Upper lobe of left lung (tissue), 6 donors: ENCODE measurements around the gene MSRB1. TPM values are rescaled to one million over a fixed set of nuclear protein-coding genes. Genes with fewer than 3 reads are reported as not detected.
"Not testable (repeated sequence)": the region's sequence is repeated elsewhere in the genome, so short reads cannot be mapped to it uniquely, and the experiment has no call there.

Source experiments
- ATAC-seq, 2 donors: fragments of 200-7000 bp; cut with Tn5 transposase; one replicate each; pipeline ENCODE4 v1.9.1; 2022; ENCODE audit warnings: mild to moderate bottlenecking in 2 of 2, moderate library complexity in 2 of 2; ENCODE audit not compliant: low FRiP score in 2 of 2
- DNase-seq, 2 donors: peaks; one replicate each; pipeline ENCODE4 v3.0.0-alpha.2; 2019 to 2020
- H3K27ac ChIP-seq, 4 donors: fragments of 200-600 bp; sonication (generic); one replicate each; pipeline ENCODE4 v1.5.1; 2016 to 2019
- H3K27me3 ChIP-seq, 4 donors: fragments of 200-600 bp; sonication (generic); one replicate each; pipeline ENCODE4 v1.5.1; 2017 to 2019
- H3K36me3 ChIP-seq, 4 donors: fragments of 200-600 bp; sonication (generic); one replicate each; pipeline ENCODE4 v1.5.1; 2016 to 2019
- H3K4me1 ChIP-seq, 4 donors: fragments of 200-600 bp; sonication (generic); one replicate each; pipeline ENCODE4 v1.5.1; 2018 to 2019
- H3K4me3 ChIP-seq, 4 donors: fragments of 200-600 bp; sonication (generic); one replicate each; pipeline ENCODE4 v1.5.1; 2017 to 2019; ENCODE audit warnings: mild to moderate bottlenecking in 2 of 4, moderate library complexity in 1 of 4
- H3K9me3 ChIP-seq, 4 donors: fragments of 200-600 bp; sonication (generic); one replicate each; pipeline ENCODE4 v1.5.1; 2018 to 2019
- EP300 ChIP-seq, 4 donors: sonication (generic); formaldehyde crosslinking; IDR thresholded peaks; one replicate each; pipeline ENCODE4 v1.5.1; 2017; ENCODE audit warnings: antibody characterized with exemption in 4 of 4, control low read depth in 2 of 4
- POLR2A ChIP-seq, 4 donors: fragments of 450-650 bp; IDR thresholded peaks; one replicate each; pipeline ENCODE4 v1.5.1; 2016 to 2017; ENCODE audit warnings: antibody characterized with exemption in 4 of 4, mild to moderate bottlenecking in 2 of 4
- POLR2AphosphoS5 ChIP-seq, 2 donors: sonication (generic); formaldehyde crosslinking; IDR thresholded peaks; one replicate each; pipeline ENCODE4 v1.5.1; 2017; ENCODE audit warnings: antibody characterized with exemption in 2 of 2
- WGBS, 2 donors: methylation state at CpG; one replicate each; pipeline ENCODE4 v1.1.5; 2017 to 2018; 5-methylcytosine and 5-hydroxymethylcytosine counted together
- total RNA-seq, 6 donors: library from RNA; depleted of rRNA in 4 of 6; stranded (reverse); fragments of >200 nt in 4 of 6; gene quantifications; one replicate each; pipeline versions ENCODE4 v1.1.0 to v1.2.1, GENCODE V29; 2016 to 2021
- TF ChIP-seq, protein P1 (sequence below), 6 experiments: fragments of 450-650 bp in 4 of 6; fragments of 200-600 bp in 2 of 6; sonication (generic) in 2 of 6; IDR thresholded peaks; one replicate each; pipeline ENCODE4 v1.5.1; 2016 to 2019; ENCODE audit warnings: antibody characterized with exemption in 6 of 6
- donor health status: DM: no; HTN: no; CAD: no; lungs with moderate emphysema.
- donor health status: DM: no; HTN: yes; CAD: no; lungs with severe emphysema.

The MSRB1 gene
- total RNA-seq, 6 donors from 2014 or later = 18.2 to 45.3 (median 31.9) TPM

- H3K4me1 ChIP-seq = peaks cover 13 to 23% (median 16%) of the 10 kb centered on the region in 4 donors
- no peaks in the 10 kb centered on the region for H3K27me3 ChIP-seq
- H3K36me3 ChIP-seq = peaks cover 3 to 44% (median 37%) of the 10 kb centered on the region in 4 donors
- no peak for ATAC-seq
- H3K9me3 ChIP-seq = no peaks in the 10 kb centered on the region
- DNase-seq = peak in 1 of 2 donors; percentile 85
- H3K4me3 ChIP-seq = peak overlapping the region in 3 of 4 donors; percentile 87 to 96 (median 95)
- TF ChIP-seq, protein P1, sequence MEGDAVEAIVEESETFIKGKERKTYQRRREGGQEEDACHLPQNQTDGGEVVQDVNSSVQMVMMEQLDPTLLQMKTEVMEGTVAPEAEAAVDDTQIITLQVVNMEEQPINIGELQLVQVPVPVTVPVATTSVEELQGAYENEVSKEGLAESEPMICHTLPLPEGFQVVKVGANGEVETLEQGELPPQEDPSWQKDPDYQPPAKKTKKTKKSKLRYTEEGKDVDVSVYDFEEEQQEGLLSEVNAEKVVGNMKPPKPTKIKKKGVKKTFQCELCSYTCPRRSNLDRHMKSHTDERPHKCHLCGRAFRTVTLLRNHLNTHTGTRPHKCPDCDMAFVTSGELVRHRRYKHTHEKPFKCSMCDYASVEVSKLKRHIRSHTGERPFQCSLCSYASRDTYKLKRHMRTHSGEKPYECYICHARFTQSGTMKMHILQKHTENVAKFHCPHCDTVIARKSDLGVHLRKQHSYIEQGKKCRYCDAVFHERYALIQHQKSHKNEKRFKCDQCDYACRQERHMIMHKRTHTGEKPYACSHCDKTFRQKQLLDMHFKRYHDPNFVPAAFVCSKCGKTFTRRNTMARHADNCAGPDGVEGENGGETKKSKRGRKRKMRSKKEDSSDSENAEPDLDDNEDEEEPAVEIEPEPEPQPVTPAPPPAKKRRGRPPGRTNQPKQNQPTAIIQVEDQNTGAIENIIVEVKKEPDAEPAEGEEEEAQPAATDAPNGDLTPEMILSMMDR (IDR thresholded peaks at IDR 0.05) = no peak
- 86 to 93% methylated on average over 29 to 30 of the region's 30 CpGs for WGBS, 2 donors
- peak overlapping the region; percentile 80 to 96 (median 88) for H3K27ac ChIP-seq
Observed at GRCh38 chr16:1941162-1942046, 1.6 kb downstream of the MSRB1 start.

- H3K4me1 ChIP-seq = peaks cover 13 to 23% (median 16%) of the 10 kb centered on the region in 4 donors
- H3K27ac ChIP-seq = peak overlapping the region in 2 of 4 donors; percentile 94 to 96
- no peaks in the 10 kb centered on the region for H3K9me3 ChIP-seq
- TF ChIP-seq EP300 (IDR thresholded peaks at IDR 0.05) = no peak
- TF ChIP-seq POLR2AphosphoS5 (IDR thresholded peaks at IDR 0.05) = no peak
- TF ChIP-seq, protein P1 (IDR thresholded peaks at IDR 0.05) = no peak
- no peak for TF ChIP-seq POLR2A (IDR thresholded peaks at IDR 0.05)
- H3K4me3 ChIP-seq = peak overlapping the region in 2 of 4 donors; percentile 87 to 96
- peaks cover 3 to 44% (median 37%) of the 10 kb centered on the region in 4 donors for H3K36me3 ChIP-seq
- DNase-seq (no peak), ATAC-seq (no peak)
- 87 to 89% methylated on average over 17 to 23 of the region's 23 CpGs for WGBS, 2 donors
- no peaks in the 10 kb centered on the region for H3K27me3 ChIP-seq
Observed at GRCh38 chr16:1940273-1941161, 2.5 kb downstream of the MSRB1 start.

DNA sequence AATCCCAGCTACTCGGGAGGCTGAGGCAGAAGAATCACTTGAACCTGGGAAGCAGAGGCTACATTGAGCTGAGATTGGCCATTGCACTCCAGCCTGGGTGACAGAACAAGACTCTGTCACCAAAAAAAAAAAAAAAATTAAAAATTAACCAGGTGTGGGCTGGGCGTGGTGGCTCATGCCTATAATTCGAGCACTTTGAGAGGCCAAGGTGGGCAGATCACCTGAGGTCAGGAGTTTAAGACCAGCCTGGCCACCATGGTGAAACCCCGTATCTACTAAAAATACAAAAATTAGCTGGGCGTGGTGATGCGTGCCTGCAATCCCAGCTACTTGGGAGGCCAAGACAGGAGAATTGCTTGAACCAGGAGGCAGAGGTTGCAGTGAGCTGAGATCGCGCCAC, 3.2 kb downstream of the MSRB1 start:
- not testable (repeated sequence) for H3K9me3 ChIP-seq, ATAC-seq, H3K27me3 ChIP-seq, DNase-seq, H3K4me3 ChIP-seq
- WGBS, 2 donors = 92 to 96% methylated on average over 8 of the region's 8 CpGs
- Histone ChIP-seq H3K4me1 (peaks cover 13 to 23% (median 16%) of the 10 kb centered on the region in 4 donors), H3K36me3 (peaks cover 3 to 44% (median 37%) of the 10 kb centered on the region in 4 donors), H3K27ac (peak overlapping the region in 1 of 4 donors; percentile 94)

DNA sequence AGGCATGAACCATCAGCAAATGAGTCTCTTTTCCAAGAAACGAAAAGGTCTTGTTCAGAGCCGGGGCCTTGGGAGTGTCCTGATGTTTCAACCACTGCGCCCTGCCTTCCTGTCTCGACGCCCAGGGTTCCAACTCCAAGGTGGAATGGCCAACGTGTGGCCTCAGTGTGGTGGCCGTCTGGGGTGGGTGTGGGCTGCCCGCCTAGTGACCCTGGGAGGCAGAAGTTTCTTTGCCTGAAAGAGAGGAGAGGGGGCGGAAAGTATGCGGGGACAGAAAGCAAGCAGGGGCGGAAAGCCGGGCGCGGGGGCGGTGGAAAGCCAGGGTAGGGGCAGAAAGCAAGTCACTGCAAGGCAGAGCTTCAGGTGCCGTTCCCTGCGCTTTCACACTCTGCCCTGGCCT, 4.1 kb downstream of the MSRB1 start:
- DNase-seq = peak in 1 of 2 donors; percentile 83
- peak overlapping the region in 1 of 4 donors; percentile 14 for H3K4me3 ChIP-seq
- TF ChIP-seq POLR2A (IDR thresholded peaks at IDR 0.05) = no peak
- no peak for TF ChIP-seq POLR2AphosphoS5 (IDR thresholded peaks at IDR 0.05)
- TF ChIP-seq, protein P1 (IDR thresholded peaks at IDR 0.05) = no peak
- TF ChIP-seq EP300 (IDR thresholded peaks at IDR 0.05) = no peak
- peaks cover 13 to 20% (median 16%) of the 10 kb centered on the region in 4 donors for H3K4me1 ChIP-seq
- H3K9me3 ChIP-seq = no peaks in the 10 kb centered on the region
- peaks cover 3 to 44% (median 37%) of the 10 kb centered on the region in 4 donors for H3K36me3 ChIP-seq
- peak overlapping the region; percentile 40 to 94 (median 73) for H3K27ac ChIP-seq
- no peaks in the 10 kb centered on the region for H3K27me3 ChIP-seq
- 91% methylated on average over 15 to 16 of the region's 17 CpGs for WGBS, 2 donors
- ATAC-seq = no peak

DNA sequence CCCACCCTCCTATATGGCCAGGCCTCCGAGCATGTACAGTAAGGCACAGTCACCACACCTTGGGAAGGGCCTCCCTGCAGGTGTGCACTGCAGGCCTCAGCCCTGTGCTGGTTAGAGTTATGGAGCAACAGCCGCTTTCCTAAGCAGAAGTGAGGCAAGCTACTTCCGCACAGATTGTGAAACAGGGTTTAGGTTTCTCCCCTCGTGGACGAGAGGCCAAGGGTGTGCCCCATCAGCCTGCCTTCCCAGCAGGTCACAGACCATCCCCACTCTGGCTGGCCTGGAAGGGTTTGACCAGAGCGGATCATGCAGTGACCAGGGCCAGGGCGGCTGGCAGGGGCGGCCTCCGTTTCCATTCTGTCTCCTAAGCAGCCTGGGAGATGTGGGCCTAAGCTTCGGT, 4.7 kb downstream of the MSRB1 start:
- Histone ChIP-seq H3K4me1 (peaks cover 9 to 16% (median 15%) of the 10 kb centered on the region in 4 donors), H3K27ac (peak overlapping the region; percentile 40 to 94 (median 73)), H3K27me3 (no peaks in the 10 kb centered on the region), H3K4me3 (peak overlapping the region in 1 of 4 donors; percentile 14), H3K36me3 (peaks cover 3 to 44% (median 37%) of the 10 kb centered on the region in 4 donors), H3K9me3 (no peaks in the 10 kb centered on the region)
- WGBS, 2 donors = 72 to 83% methylated on average over 7 to 10 of the region's 10 CpGs
- DNase-seq = peak in 1 of 2 donors; percentile 73
- peak in 1 of 2 donors; percentile 25 for ATAC-seq
- TF ChIP-seq, protein P1 (IDR thresholded peaks at IDR 0.05) = no peak
- peak; percentile 67 to 68 for TF ChIP-seq POLR2AphosphoS5 (IDR thresholded peaks at IDR 0.05)
